ENCODE data around the gene RHOG.

- TF ChIP-seq CTCF (IDR thresholded peaks at IDR 0.05; ENCODE audit: low read depth, low read length) (no peak), EZH2phosphoT487 (IDR thresholded peaks at IDR 0.05; ENCODE audit: low read depth) (no peak)
Observed at GRCh38 chr11:3879967-3880542, 39.3 kb upstream of the RHOG start.
